HG03520 (cell line): ENCODE data around the gene SLC39A1.

ENCODE experiments used
- ATAC-seq: cut with Tn5 transposase; IDR thresholded peaks from one replicate; pipeline ENCODE4 v1.9.1; 2021; ENCODE audit warnings: mild to moderate bottlenecking, moderate library complexity; ENCODE audit not compliant: unreplicated experiment

Gene SLC39A1

DNA sequence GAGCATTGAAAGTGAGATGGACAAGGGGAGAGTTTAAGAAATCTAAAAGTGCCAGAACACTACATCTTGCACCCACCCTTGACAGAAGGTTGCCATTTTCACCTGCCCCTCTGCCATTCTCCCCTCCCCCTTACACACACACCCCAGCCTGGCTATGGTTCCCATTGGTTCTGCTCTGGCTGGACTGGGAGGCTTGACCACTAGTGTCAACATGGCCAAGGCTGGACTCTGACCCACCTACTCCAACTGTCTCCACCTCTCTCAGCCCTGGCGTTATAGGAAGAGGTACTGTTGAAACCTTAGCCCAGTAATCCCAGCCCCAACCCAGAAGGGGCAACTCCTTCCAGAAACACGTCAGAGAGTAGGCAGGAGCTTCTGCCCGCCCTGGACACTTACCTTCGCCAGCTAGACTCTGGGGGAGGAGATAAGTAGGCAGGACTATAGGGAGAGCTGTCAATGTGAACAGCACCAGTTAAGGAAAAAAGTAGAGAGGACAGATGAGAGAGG, 9.4 kb downstream of the SLC39A1 start:
- ATAC-seq = no peak

GRCh38 chr1:153951801-153952200, 11.5 kb downstream of the SLC39A1 start:
- no peak for ATAC-seq

DNA sequence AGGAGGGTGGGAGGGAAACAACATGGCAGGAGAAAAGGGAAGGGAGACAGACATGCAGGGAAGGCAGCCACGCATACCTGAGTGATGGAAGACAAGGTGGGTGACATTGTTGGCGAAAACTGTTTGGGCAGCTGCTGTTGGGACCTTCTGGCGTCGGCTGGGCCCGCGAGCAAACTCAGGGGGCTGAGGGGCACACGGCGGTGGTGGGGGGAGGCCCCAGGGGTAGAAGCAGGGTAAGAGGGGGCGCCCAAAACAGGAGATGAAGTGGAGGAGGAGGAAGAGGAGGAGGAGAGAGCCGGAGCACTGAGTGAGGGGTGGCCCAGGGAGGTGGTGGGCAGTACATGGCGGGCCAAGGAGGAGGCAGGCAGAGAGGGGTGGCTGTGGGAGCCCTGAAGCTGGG, 12.2 kb downstream of the SLC39A1 start:
- ATAC-seq = no peak

DNA sequence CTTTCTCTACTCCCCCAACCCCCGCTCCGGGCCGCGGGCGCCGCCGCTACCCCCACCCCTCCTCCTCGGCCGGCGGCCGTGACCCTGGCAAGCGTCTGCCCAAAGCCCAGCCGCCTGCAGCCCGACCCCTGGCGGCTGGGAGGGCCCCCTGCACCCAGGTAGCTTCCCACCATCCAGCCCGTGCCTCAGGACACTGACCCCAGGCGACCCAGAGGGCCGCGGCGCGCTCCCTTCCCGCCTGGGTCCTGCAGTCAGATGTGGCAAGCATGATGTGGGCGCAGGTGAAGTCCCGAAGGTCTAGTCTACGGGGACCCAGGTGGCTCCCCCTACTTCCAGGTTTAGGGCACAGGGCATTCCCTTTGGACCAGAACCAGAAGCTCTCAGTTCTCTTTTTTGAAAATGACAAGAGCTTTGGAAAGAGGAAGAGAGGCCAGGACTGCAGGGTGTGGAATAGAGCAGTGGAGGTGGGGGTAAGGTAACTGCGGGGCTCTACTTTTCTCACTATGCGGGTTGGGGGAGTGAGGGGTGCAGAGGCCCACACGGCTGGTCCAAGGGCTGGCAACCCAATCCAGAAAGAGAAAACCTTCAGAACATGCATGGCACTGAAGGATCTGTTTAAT, 16.6 kb downstream of the SLC39A1 start, which contains the start of gene DENND4B:
Gene DENND4B, minus strand, starts transcription at position 97 of the 620 bp plus-strand sequence. CDS start 2,344 bp downstream, outside the sequence.
- ATAC-seq = peak; percentile 48

DNA sequence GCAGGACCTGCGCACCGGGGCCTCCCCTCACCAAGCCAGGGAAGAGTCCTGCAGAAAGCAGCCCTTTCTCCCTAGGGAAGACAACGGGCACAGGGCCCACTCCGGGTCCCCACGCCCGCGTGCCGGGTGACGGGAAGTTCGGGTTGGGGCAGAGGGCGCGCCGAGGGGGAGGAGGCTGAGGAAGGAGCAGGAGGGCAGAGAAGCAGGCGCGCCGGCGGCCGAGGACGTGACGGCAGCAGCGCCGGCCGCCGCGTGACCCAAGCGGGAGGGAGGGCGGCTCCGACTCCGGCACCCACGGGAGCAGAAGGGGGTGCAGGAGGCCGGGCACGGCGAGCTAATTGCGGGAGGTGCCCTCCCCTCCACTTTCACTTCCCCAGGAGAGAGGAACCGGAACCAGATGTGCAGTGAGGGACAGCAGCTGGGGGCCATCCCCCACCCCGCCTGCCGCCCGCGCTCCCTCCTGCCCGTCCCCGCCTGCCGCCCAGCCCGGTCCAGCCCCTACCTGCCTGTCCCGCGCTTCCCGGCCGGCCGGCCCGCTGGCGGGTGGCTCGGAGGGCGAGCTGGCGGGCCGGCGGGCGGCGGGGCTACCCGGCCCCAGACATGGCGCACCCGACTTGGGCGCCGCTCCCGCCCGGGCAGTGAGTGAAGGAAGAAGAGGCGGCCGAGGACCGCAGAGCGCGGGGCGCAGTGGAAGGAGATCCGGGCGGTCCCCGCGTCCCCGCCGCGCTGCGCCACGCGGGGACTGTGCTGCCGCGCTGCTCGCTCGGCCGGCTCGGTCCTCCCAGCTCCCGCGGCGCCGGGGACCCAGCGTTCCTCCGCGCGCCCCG, 17.3 kb downstream of the SLC39A1 start:
- peak; percentile 66 for ATAC-seq

GRCh38 chr1:153945131-153945794, 18.1 kb downstream of the SLC39A1 start:
- no peak for ATAC-seq

- ATAC-seq = no peak
Observed at GRCh38 chr1:153944827-153945117, 18.6 kb downstream of the SLC39A1 start.

DNA sequence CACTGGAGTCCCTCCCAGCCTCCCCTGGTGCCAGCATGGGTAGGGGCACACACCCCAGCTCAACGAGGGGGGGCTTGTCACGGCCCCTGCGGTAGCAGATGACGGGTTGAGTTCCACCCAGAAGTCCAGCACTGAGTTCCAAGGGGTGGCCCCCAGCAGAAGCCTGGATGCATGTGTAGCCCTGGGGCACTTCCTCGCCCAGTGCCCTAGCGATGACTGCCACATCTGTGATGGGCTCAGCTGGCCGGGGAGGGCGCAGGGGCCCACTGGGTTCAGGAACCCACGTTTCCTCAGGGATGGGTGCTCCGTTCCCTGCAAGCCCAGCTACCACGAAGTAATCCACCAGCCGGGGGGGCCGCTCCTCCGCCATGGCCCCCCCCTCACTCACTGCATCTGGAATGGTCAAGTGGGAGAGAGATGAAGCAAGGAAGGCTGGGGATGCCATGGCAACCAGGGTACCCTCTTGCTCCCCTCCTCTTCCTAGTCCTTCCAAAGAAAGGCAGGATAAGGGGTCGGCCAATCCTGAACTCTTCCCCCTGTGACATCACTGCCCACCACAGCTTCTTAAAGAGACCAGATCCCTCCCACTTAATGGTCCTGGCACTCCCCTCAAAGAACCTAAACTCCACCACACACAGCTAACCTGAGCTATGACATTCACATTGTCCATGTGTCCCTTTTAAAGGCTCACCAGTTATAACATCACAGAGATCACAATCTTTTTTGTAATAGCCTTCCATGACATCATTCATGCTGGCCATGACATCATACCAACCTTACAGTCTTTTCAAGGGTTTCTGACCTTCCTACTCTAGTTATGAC, 19.1 kb downstream of the SLC39A1 start:
- no peak for ATAC-seq

DNA sequence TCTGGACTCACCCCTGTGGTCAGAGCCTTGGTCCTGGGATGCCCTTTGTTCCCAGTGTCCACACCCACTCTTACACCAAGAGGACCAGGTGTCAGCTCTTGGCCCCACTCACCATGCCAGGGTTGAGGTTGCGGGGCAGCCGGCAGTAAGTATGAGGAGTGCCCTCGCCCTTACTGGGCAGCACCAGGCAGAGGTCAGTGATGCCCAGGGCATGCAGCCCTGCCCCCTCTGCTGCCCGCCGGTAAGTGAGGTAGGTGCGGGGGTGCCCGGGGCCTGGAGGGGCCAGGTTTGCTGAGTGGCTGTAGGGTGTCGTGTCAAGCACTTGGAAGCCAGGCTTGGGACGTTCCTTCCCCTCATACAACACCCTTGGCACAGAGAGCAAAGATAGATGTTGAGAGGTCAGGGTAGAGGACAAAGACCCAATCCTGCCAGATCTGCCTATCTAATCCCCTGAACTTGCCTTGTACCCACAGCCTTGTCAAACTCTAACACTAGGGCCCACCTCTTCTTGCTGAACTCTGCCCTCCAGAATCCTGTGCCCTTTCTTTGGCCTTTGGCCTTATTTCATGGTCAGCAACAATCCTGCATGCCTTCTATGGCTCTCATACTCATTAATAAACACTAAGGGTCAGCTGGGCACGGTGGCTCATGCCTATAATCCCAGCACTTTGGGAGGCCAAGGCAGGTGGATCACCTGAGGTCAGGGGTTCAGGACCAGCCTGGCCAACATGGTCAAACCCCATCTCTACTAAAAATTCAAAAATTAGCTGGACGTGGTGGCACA, 20.4 kb downstream of the SLC39A1 start:
- no peak for ATAC-seq

DNA sequence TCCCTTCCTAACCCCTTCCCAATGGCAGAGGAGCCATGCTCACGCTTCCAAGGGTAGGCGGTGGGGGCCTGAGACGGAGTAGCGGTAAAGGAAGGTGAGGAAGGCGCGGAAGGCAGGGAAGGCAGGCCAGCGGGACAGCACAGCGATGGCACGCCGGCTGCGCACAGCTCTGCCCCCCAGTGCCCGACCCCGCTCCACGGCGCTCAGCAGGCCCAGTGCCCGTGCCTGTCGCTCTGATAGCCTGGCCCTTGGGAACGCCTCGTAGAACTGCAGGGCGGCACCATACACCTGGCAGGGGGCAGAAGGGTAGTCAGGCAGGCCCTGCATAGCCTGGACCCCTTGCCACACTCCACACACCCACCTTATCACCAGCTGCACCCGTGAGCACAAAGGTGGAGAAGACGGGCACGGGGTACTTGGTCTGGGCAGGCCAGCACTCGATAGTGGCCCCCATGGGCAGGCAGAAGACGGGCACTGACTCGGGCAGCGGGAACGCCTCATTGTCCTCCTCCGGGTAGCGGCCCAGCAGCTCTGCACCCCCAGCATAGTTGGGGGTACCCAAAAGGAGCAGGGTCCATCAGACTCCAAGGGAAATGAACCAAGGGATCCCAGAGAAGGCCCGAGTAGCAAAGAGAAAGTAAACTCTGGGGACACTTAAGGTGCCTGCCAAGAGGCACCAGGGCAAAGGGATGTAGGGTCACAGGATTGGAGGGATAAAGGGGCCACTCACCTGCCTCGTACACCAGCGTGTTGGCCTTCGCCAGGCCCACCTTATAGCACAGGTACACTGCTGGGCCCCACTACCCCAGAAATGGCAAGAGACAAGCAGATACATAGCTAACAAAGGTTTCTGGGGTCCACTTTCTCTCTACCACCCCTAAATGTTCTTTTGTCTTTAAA, 21.3 kb downstream of the SLC39A1 start:
- ATAC-seq = no peak

DNA sequence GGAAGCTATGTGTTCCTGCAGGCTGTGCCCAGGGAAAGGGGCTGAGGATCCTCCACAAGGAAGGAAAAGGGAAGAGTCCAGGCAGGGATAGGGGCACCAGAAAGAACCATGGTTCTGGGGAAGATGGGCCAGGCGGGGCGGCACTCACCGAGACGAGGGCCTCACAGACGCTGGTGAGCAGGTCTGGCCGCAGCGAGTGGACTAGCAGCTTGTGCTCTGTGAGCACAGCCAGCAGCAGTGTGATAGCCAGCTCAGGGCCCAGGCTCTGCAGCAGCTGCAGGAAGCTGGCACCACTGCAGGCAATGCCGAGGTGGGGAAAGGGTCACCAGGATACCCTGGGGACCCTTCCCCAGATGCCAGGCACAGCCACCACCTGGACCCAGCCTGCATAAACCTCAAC, 22.6 kb downstream of the SLC39A1 start:
- ATAC-seq = no peak

GRCh38 chr1:153939476-153939875, 23.9 kb downstream of the SLC39A1 start:
- no peak for ATAC-seq

DNA sequence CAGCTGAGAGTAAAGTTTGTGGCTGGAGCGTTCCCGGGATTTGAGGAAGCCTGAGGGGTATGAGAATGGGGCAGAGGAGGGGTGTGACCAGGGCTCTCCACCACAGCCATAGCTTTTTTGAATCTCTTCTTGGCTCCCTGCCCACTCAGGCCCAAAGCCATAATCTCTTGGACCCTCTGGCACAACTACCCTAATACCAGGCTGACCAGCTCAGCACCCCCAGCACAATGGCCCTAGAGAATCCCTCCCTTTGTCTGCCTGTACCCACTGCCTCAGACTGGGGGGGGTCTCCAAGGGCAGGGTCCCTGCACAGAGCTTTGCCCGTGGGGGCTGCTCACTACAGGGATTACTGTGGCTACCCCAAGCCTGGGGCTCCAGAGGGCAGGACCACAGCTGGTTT, 24.3 kb downstream of the SLC39A1 start:
- ATAC-seq = no peak

GRCh38 chr1:153937331-153937730, 26.0 kb downstream of the SLC39A1 start:
- no peak for ATAC-seq

DNA sequence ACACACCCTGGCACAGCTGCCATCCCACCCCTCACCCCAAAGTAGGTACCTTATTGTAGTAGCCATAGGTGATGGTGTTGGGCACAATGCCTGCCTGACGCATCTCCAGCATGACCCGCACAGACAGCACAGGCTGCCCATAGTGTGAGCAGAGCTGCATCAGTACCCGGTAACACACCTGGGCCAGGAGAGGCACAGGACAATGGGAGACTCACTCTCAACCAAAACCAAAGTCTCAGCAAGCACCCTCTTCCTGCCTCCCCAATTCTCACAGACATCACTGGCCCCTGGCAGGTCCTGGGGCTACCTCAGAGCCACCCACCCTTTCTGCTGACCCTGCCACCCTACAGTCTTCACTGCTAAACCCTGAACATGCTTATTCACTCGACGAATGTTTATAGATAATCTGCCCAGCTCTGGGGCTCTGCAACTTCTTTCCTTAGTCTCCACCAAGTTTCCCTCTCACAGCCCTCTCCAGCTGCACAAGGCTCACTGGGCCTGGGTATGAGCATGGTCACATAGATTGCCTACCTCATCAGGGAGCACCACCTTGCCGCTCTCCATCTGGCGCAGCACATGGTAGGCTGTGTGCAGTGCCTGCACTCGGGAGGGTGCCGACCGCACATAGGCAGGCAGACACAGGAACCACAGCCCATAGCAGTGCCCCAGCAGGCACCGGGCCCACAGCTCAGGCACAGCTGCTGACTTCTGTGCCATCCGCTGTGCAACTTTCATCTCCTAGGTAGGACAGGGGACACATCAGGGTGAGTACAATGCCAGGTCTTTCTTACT, 27.1 kb downstream of the SLC39A1 start:
- no peak for ATAC-seq

GRCh38 chr1:153934746-153935145, 28.6 kb downstream of the SLC39A1 start:
- ATAC-seq = no peak

- ATAC-seq = no peak
Observed at GRCh38 chr1:153933955-153934354, 29.4 kb downstream of the SLC39A1 start.

- no peak for ATAC-seq
Observed at GRCh38 chr1:153933430-153933829, 29.9 kb downstream of the SLC39A1 start.
